Measurements from ENCODE around the gene COL2A1.

GRCh38 chr12:48008950-48009349 is 4.7 kb upstream of the COL2A1 start:
- no peak for TF ChIP-seq CTCF (IDR thresholded peaks at IDR 0.05)
- TF ChIP-seq EZH2 (IDR thresholded peaks at IDR 0.05), result no peak

Measured in neural progenitor cell (in vitro differentiated cells).